NB4 (cell line): ENCODE measurements around the gene PCNT.

Source experiments
- MYC ChIP-seq: IDR thresholded peaks from 2 replicates; pipeline ENCODE4 v1.6.1; 2011; ENCODE audit warnings: low read depth, low read length
- POLR2A ChIP-seq: IDR thresholded peaks from 2 replicates; pipeline ENCODE4 v1.6.1; 2011; ENCODE audit warnings: mild to moderate bottlenecking; ENCODE audit not compliant: insufficient read length; ENCODE audit errors: extremely low read depth
- TF ChIP-seq, protein P1 (sequence below): IDR thresholded peaks from one replicate; pipeline ENCODE4 v1.5.1; 2012; ENCODE audit warnings: low read depth, low read length
- TF ChIP-seq, protein P2 (sequence below): IDR thresholded peaks from 2 replicates; pipeline ENCODE4 v1.6.1; 2011; ENCODE audit warnings: low read depth, low read length

DNA sequence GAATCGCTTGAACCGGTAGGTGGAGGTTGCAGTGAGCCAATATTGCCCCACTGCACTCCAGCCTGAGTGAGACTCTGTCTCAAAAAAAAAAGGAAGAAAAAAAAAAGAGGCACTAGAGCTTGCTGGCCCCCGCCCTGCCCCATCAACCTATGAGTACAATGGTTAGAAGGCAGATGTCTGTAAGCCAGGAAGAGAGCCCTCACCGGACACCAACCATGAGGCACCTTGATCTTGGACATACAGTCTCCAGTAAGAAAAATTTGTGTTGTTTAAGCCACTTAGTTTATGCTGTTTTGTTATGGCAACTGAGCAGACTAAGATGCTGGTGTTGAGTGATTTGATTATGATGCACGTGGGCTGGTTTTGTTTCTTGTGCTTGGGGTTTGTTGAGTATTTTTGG, 168.9 kb downstream of the PCNT start:
- TF ChIP-seq, protein P1, sequence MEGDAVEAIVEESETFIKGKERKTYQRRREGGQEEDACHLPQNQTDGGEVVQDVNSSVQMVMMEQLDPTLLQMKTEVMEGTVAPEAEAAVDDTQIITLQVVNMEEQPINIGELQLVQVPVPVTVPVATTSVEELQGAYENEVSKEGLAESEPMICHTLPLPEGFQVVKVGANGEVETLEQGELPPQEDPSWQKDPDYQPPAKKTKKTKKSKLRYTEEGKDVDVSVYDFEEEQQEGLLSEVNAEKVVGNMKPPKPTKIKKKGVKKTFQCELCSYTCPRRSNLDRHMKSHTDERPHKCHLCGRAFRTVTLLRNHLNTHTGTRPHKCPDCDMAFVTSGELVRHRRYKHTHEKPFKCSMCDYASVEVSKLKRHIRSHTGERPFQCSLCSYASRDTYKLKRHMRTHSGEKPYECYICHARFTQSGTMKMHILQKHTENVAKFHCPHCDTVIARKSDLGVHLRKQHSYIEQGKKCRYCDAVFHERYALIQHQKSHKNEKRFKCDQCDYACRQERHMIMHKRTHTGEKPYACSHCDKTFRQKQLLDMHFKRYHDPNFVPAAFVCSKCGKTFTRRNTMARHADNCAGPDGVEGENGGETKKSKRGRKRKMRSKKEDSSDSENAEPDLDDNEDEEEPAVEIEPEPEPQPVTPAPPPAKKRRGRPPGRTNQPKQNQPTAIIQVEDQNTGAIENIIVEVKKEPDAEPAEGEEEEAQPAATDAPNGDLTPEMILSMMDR = no peak
- TF ChIP-seq POLR2A (no peak), MYC (no peak)
- TF ChIP-seq, protein P2, sequence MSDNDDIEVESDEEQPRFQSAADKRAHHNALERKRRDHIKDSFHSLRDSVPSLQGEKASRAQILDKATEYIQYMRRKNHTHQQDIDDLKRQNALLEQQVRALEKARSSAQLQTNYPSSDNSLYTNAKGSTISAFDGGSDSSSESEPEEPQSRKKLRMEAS = no peak
